ENCODE results near the gene ING1. TPM values are rescaled to one million over a fixed set of nuclear protein-coding genes. Genes with fewer than 3 reads are reported as not detected.

ING1 gene
- total RNA-seq, 2 donors from 2014 or later: 23.2 to 23.6 TPM

DNA sequence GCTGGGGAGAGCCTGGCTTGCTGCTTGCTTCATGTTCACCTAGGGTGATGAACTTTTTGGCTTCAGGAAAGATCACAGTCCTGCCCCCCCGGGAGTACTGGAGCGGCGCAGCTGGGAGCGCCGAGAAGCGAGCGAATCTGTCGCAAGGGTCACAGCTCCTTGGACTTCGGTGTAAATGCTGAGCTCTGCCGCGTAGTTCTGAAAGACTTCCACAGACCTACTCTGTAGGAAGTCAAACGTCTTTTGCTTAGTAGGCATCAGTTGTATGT, 2.7 kb downstream of the ING1 start:
- H3K36me3 Mint-ChIP-seq (ENCODE audit: low read depth): peaks cover 20% of the 10 kb centered on the region
- no peak overlapping the region for H3K27ac ChIP-seq (ENCODE audit: low read depth, low read length)
- H3K4me3 ChIP-seq (ENCODE audit: low read length): peak overlapping the region; percentile 89
- peak overlapping the region; percentile 92 for H3K27ac Mint-ChIP-seq
- DNase-seq: no peak
- no peak for TF ChIP-seq CTCF (conservative IDR thresholded peaks at IDR 0.05)
- H3K9me3 Mint-ChIP-seq: no peaks in the 10 kb centered on the region
- H3K4me1 Mint-ChIP-seq: peaks cover 16% of the 10 kb centered on the region
- no peaks in the 10 kb centered on the region for H3K27me3 ChIP-seq (ENCODE audit: control insufficient read depth, insufficient read depth, low read length, poor library complexity, severe bottlenecking)
- 1 to 2% methylated on average over 11 to 12 of the region's 12 CpGs for WGBS, 2 experiments (ENCODE audit: insufficient coverage in 1 of 2, insufficient read length in 1 of 2)
- no peaks in the 10 kb centered on the region for H3K27me3 Mint-ChIP-seq (ENCODE audit: insufficient read depth)
- H3K9me3 ChIP-seq (ENCODE audit: control insufficient read depth, low read length): no peaks in the 10 kb centered on the region
- peak overlapping the region; percentile 99 for H3K4me3 Mint-ChIP-seq
- H3K9ac ChIP-seq (ENCODE audit: extremely low read depth, low read length, poor library complexity, severe bottlenecking): peak overlapping the region; percentile 81
- H3K4me1 ChIP-seq (ENCODE audit: control insufficient read depth, insufficient read depth, low read length): no peaks in the 10 kb centered on the region
- H3K36me3 ChIP-seq (ENCODE audit: control insufficient read depth, insufficient read depth, low read length): peaks cover 22% of the 10 kb centered on the region

- H3K27me3 ChIP-seq (ENCODE audit: control insufficient read depth, insufficient read depth, low read length, poor library complexity, severe bottlenecking): no peaks in the 10 kb centered on the region
- Mint-ChIP-seq H3K4me1 (peaks cover 11% of the 10 kb centered on the region), H3K36me3 (ENCODE audit: low read depth) (peaks cover 23% of the 10 kb centered on the region), H3K4me3 (no peak overlapping the region), H3K27ac (no peak overlapping the region), H3K9me3 (no peaks in the 10 kb centered on the region), H3K27me3 (ENCODE audit: insufficient read depth) (no peaks in the 10 kb centered on the region)
- H3K9ac ChIP-seq (ENCODE audit: extremely low read depth, low read length, poor library complexity, severe bottlenecking): no peak overlapping the region
- no peaks in the 10 kb centered on the region for H3K4me1 ChIP-seq (ENCODE audit: control insufficient read depth, insufficient read depth, low read length)
- no peak for DNase-seq
- peaks cover 38% of the 10 kb centered on the region for H3K36me3 ChIP-seq (ENCODE audit: control insufficient read depth, insufficient read depth, low read length)
- H3K4me3 ChIP-seq (ENCODE audit: low read length): no peak overlapping the region
- no peak for TF ChIP-seq CTCF (conservative IDR thresholded peaks at IDR 0.05)
- H3K27ac ChIP-seq (ENCODE audit: low read depth, low read length): no peak overlapping the region
- H3K9me3 ChIP-seq (ENCODE audit: control insufficient read depth, low read length): no peaks in the 10 kb centered on the region
- 96 to 97% methylated on average over 52 to 61 of the region's 61 CpGs for WGBS, 2 experiments (ENCODE audit: insufficient coverage in 1 of 2, insufficient read length in 1 of 2)
Measured at GRCh38 chr13:110719036-110719710, 5.7 kb downstream of the ING1 start.

DNA sequence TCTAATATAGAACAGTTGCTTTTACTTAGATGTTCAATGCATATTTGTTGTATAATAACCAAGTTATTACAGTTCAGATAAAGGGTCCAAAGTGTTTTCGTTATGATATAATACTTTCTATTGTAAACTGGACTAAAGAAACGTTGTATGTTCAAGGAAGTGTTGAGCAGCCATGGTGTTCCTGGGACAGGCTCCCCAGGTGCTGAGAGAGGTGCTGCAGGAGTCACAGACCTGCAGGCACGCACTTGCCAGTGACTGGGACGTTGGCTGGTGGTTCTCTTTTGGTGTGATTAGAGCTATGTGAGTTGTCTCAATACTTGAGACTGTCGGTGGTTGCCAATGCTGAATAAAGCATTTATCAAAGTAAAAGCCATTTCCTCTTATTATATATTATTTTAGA, 9.5 kb downstream of the ING1 start:
- Mint-ChIP-seq H3K4me3 (no peak overlapping the region), H3K9me3 (no peaks in the 10 kb centered on the region), H3K27ac (no peak overlapping the region), H3K27me3 (ENCODE audit: insufficient read depth) (no peaks in the 10 kb centered on the region), H3K36me3 (ENCODE audit: low read depth) (peaks cover 25% of the 10 kb centered on the region), H3K4me1 (peaks cover under 1% of the 10 kb centered on the region)
- no peak for TF ChIP-seq CTCF (conservative IDR thresholded peaks at IDR 0.05)
- Histone ChIP-seq H3K4me1 (ENCODE audit: control insufficient read depth, insufficient read depth, low read length) (no peaks in the 10 kb centered on the region), H3K27ac (ENCODE audit: low read depth, low read length) (no peak overlapping the region), H3K36me3 (ENCODE audit: control insufficient read depth, insufficient read depth, low read length) (peaks cover 38% of the 10 kb centered on the region), H3K4me3 (ENCODE audit: low read length) (no peak overlapping the region), H3K27me3 (ENCODE audit: control insufficient read depth, insufficient read depth, low read length, poor library complexity, severe bottlenecking) (no peaks in the 10 kb centered on the region), H3K9me3 (ENCODE audit: control insufficient read depth, low read length) (no peaks in the 10 kb centered on the region), H3K9ac (ENCODE audit: extremely low read depth, low read length, poor library complexity, severe bottlenecking) (no peak overlapping the region)
- DNase-seq: no peak
- WGBS, 2 experiments (ENCODE audit: insufficient coverage in 1 of 2, insufficient read length in 1 of 2): 87% methylated on average over 3 to 4 of the region's 5 CpGs
